Neutrophil (primary cell): ENCODE results near the gene CDKN2B-AS1.

ENCODE experiments used
- H3K27ac ChIP-seq: fragments of 200-600 bp; sonication (generic); 2 replicates; pipeline ENCODE4 v1.5.1; 2016; ENCODE audit warnings: mild to moderate bottlenecking, moderate library complexity
- H3K27me3 ChIP-seq: fragments of 200-600 bp; sonication (generic); 2 replicates; pipeline ENCODE4 v1.6.0; 2016; ENCODE audit warnings: mild to moderate bottlenecking
- H3K36me3 ChIP-seq: fragments of 200-600 bp; sonication (generic); 2 replicates; pipeline ENCODE4 v1.5.1; 2017
- H3K4me1 ChIP-seq, 2 experiments: fragments of 200-600 bp in 1 of 2; sonication (generic) in 1 of 2; 1 replicate in 1 of 2; 2 replicates in 1 of 2; pipeline versions ENCODE4 v1.5.1 to v1.6.1; 2013 to 2016; ENCODE audit warnings: low read depth in 1 of 2, low read length in 1 of 2, mild to moderate bottlenecking in 1 of 2, moderate library complexity in 1 of 2; ENCODE audit not compliant: control insufficient read depth in 1 of 2, insufficient read depth in 1 of 2
- H3K4me3 ChIP-seq, 2 experiments: fragments of 200-600 bp in 1 of 2; sonication (generic) in 1 of 2; 1 replicate in 1 of 2; 2 replicates in 1 of 2; pipeline ENCODE4 v1.5.1; 2013 to 2016; ENCODE audit warnings: low read depth in 1 of 2, low read length in 1 of 2, mild to moderate bottlenecking in 1 of 2, moderate library complexity in 1 of 2
- H3K9me3 ChIP-seq: fragments of 200-600 bp; sonication (generic); 2 replicates; pipeline ENCODE4 v1.5.1; 2016
- CTCF ChIP-seq: fragments of 200-600 bp; sonication (generic); IDR thresholded peaks from 2 replicates; pipeline ENCODE4 v1.5.1; 2016; ENCODE audit warnings: antibody characterized with exemption

Gene CDKN2B-AS1

GRCh38 chr9:22060831-22061383 lies 66.3 kb downstream of the CDKN2B-AS1 start:
- Histone ChIP-seq H3K4me3 (no peak overlapping the region), H3K4me1 (no peaks in the 10 kb centered on the region), H3K9me3 (no peaks in the 10 kb centered on the region), H3K36me3 (no peaks in the 10 kb centered on the region), H3K27me3 (peaks cover 36% of the 10 kb centered on the region), H3K27ac (no peak overlapping the region)
- TF ChIP-seq CTCF = no peak

GRCh38 chr9:22064957-22065356 lies 70.4 kb downstream of the CDKN2B-AS1 start:
- no peak overlapping the region for H3K4me3 ChIP-seq
- no peaks in the 10 kb centered on the region for H3K9me3 ChIP-seq
- H3K27ac ChIP-seq = no peak overlapping the region
- H3K27me3 ChIP-seq = peaks cover 45% of the 10 kb centered on the region
- no peaks in the 10 kb centered on the region for H3K36me3 ChIP-seq
- H3K4me1 ChIP-seq = no peaks in the 10 kb centered on the region
- TF ChIP-seq CTCF = no peak

GRCh38 chr9:22065431-22066200 lies 71.0 kb downstream of the CDKN2B-AS1 start:
- Histone ChIP-seq H3K9me3 (no peaks in the 10 kb centered on the region), H3K36me3 (no peaks in the 10 kb centered on the region), H3K27ac (no peak overlapping the region)

GRCh38 chr9:22067196-22067595 lies 72.6 kb downstream of the CDKN2B-AS1 start:
- Histone ChIP-seq H3K27ac (no peak overlapping the region), H3K27me3 (peaks cover 40% of the 10 kb centered on the region), H3K4me3 (no peak overlapping the region), H3K4me1 (no peaks in the 10 kb centered on the region), H3K36me3 (no peaks in the 10 kb centered on the region), H3K9me3 (no peaks in the 10 kb centered on the region)
- no peak for TF ChIP-seq CTCF

More at GRCh38 chr9:22065431-22066200, 71.0 kb downstream of the CDKN2B-AS1 start:
- TF ChIP-seq CTCF = no peak
- peaks cover 45% of the 10 kb centered on the region for H3K27me3 ChIP-seq
- no peak overlapping the region for H3K4me3 ChIP-seq
- H3K4me1 ChIP-seq = no peaks in the 10 kb centered on the region

- Histone ChIP-seq H3K27me3 (peaks cover 40% of the 10 kb centered on the region), H3K36me3 (no peaks in the 10 kb centered on the region), H3K4me1 (no peaks in the 10 kb centered on the region), H3K27ac (no peak overlapping the region), H3K9me3 (no peaks in the 10 kb centered on the region), H3K4me3 (no peak overlapping the region)
- no peak for TF ChIP-seq CTCF
Measured at GRCh38 chr9:22068369-22068768, 73.8 kb downstream of the CDKN2B-AS1 start.
